ENCODE measurements around the gene GTF2I.
A peak's percentile ranks its signal among the peaks of the same experiment; 100 is the strongest.
"Not testable (repeated sequence)": the region's sequence is repeated elsewhere in the genome, so short reads cannot be mapped to it uniquely, and the experiment has no call there.

The GTF2I gene

DNA sequence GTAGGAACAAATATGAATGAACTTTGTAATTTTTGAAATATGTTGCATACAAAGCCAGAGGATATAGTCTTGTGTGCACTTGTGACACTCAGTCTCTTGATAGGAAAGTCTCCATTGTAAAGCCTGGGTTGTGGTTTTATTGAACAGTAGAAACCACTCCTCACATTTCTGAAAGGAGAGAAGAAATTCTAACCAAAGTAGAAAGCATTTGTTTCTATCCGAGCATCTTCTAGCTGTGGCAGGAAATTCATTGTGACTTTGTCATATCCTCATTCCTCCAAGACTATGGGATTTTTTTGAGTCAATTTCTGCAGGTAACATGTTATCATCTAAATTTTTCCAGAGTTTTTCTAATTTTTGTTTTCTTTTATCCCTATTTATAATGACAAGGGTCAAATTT lies 60.8 kb downstream of the GTF2I start:
- no peak for DNase-seq

DNA sequence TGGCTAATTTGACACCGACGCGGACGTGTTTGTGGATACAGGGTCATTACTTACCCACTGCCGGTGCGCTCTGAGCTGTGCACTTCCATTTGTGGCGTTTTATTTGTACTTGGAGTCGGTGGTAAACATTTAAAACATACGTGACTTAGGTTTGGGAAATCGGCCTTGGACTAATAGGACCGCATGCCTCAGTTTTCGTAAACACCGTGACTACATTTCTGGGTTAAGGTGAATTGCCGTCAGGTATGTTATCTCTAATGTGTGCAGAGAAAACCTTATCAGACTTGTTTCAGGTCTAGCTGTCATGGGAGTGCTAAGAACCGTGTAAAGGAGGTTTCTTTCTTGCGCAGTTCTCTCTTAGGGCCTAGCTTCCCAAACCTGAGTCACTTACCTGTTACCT lies 64.6 kb downstream of the GTF2I start:
- DNase-seq, result peak; percentile 15 to 60

DNA sequence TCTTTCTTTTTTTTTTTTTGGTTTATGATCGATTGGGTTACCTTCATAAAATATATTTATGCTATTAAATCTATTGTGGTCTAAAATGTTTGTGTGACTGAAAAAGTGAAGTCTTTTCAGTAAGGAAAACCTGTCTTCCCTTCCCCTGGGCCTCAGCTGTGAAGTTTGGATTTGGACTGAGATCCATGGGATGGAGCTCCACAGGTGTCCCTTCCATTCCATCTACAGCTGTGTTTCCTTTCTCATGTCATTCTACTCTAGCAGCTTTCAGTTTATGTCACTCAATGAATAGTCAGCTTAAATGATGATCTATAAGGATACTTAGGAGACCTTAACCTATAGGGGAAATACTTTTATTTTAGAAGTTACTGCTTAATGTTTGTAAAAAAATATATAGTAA lies 68.3 kb downstream of the GTF2I start:
- no peak for DNase-seq

DNA sequence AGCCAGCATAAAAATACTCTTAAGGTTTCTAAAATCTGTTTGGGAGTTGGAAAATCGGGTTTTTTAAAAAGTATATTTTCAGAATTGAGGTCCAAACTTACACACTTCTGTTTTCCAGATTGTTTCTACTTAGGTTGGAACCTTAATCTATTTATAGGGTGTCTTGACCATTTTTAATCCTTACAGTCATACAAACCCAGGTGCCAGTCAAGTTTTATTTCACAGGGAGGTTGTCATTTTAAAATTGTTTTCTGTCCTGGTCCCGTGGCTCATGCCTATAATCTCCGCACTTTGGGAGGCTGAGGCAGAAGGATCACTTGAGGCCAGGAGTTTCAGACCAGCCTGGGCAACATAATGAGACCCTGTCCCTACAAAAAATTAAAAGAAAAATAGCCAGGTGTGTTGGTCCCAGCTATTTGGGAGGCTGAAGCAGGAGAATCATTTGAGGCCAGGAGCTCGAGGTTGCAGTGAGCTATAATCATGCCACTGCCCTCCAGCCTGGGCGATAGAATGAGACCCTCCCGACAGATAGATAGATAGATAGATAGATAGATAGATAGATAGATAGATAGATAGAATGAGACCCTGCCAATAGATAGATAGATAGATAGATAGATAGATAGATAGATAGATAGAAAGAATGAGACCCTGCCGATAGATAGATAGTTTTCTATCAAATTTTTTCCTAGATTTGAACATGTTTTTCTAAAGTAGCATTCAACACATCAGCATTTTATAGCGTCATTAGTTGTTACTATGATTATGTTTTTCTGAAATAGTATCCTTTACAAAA lies 69.0 kb downstream of the GTF2I start:
- no peak for DNase-seq

DNA sequence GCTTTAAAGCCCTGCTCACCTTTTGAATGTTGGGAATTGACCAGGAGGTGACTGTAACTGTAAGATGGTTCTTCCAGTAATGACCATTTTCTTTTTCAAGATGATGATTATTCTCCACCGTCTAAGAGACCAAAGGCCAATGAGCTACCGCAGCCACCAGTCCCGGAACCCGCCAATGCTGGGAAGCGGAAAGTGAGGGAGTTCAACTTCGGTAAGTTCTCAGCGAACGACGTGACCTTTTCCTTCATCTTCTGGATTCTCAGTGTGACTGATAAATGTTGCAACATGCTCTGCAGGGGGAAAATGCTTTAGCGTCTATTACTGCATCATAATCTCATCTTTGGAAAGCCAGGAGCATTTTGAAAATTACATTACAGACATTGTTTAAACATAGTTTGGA lies 71.2 kb downstream of the GTF2I start:
- not testable (repeated sequence) for DNase-seq

DNA sequence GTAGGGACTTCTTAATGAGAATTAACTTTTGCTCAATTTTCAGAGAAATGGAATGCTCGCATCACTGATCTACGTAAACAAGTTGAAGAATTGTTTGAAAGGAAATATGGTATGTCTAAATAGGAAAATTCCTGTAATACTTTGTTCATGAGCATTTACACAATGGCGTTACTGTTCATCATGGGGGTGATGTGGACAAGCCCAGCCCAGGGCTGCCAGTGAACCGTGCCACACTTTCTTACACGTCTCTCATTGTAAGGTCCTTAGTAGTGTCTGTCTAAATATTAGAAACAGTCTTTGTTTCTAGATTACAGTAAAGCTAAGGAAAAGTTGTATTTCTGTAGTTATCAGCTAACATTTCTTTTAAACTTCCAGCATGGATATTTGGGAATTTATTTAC lies 72.7 kb downstream of the GTF2I start:
- not testable (repeated sequence) for DNase-seq

DNA sequence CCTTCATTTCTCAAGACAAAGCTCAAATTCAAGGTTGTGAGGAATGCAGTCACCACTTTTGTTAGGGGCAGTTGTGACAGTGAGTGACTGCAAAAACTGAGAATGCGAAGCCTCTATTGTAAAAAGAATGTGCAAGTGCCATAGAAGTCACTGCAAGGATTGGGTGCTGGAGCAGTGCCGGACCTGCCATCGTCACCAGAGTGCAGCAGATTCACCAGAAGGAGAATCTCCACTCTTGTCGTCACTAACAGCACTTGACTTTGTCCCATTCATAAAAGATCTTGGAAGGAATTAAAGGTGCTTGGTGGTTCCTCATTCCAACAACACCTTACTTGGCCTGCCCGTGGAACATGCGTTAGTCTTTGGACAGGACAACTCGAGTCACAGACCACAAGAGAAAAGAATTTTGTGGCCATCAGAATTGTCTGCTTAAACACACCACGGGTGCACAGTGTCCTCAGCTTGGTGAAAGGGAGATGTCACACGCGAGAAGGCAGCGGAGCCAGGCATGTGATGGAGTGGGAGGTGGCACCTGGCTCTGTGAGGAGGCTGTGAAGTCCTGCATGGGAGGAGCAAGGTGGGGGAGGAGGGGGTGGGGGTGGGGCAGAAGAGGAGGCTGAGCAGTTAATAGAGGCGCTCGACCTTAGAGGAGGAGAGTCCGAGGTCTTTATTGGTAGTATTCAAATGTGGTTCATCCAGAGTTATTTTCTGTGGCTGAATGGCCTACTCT lies 82.6 kb downstream of the GTF2I start:
- not testable (repeated sequence) for DNase-seq

DNA sequence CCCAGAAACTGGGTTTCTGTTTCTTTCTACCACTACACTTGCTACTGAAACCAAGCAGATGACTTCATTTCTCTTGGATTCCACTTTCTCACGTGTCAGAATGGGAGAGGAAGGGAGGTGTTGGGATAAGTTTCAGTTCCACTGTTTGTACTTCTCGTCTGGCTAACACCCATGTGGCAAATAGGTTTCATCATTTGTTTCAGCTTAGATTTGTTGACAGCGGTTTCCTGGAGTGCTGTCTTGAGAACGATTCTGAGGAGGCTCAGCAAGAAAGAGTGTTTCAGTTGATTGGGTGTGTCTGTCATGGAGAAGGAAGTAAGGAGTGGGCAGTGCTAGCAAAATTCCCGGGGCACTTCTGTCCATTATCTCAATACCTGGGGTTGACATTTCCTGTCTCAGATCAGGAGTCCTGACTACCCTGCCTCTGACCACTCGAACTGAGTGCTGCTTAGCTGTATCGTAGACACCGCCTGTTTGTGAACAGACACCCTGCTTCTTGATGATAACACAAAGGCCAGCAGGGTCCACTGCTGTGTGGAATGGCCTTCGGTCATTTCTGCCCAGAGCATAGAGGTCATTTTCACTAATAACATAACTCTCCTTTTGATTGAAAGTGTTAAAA lies 86.5 kb downstream of the GTF2I start:
- not testable (repeated sequence) for DNase-seq

DNA sequence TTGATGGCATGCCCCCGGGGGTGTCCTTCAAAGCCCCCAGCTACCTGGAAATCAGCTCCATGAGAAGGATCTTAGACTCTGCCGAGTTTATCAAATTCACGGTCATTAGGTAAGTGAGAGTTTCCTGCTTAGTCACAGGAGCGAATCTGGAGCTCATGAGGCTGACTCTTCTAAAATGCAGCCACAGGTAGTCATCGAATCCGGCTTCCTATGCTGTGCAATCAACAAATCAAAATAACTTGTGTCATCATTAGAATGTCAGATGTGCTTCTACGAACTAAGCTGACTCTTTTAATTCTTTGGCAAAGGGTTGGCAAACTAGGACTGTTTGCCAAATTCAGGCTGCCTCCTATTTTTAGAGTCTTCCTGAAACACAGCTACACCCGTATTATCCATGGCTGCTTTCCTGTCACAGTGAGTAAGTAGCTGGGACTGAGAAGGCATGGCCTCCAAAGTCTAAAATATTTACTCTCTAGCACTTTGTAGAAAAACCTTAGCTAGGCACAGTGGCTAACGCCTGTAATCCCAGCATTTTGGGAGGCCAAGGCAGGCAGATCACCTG lies 96.5 kb downstream of the GTF2I start:
- not testable (repeated sequence) for DNase-seq

DNA sequence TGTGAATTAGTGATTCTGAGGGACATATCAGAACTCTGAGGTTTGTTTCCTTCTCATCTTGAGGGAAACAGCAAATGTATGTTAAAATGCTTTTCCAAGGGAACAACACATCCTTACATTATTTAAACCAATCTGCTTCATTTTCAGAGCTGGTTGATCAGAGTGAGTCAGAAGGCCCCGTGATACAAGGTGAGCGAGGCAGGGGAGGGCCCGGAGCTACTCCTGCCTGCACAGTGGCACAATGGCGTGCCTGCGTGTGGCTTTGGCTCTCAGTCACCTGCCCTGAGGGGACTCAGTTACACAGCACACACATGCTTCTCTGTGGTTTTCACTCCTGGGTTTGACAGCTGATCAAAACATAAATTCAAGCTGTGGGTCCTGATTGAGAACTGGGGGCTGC lies 99.2 kb downstream of the GTF2I start:
- DNase-seq, result not testable (repeated sequence)

DNA sequence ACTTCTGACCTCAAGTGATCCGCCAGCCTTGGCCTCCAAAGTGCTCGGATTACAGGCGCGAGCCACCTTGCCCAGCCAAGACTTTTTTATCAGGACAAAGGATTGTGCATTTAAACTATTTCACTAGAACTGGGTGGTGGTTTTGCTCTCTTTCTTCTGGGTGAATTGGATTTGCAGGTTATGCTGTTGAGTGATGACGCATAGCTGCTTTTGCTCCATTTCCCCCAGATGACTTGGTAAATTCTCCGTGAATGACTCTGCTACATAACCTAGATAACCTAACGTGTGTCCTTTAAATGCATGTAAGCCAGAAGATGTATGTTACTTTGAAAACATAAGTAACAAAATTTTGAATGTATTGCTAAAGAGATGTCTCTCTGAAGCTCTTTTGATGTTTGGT lies 100.8 kb downstream of the GTF2I start:
- DNase-seq, result not testable (repeated sequence)

DNA sequence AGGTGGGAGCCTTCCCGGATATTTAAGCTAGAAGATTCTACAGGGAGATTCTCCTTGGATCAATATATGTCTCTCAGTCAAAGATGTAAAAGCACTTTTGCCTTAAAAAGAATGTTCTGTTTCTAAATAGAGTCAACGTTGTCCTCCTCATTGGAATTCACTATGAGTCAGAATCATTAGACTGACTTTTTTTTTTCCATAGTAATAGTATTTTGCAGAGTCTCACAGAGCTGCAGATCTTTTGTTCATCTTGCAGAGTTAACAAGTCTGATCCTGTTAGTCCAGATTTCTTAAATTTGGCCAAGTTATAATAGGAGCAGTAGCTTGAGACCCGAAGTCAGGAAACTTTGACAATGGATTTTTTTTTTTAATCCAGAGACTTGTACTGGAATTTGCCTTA lies 101.5 kb downstream of the GTF2I start:
- not testable (repeated sequence) for DNase-seq

DNA sequence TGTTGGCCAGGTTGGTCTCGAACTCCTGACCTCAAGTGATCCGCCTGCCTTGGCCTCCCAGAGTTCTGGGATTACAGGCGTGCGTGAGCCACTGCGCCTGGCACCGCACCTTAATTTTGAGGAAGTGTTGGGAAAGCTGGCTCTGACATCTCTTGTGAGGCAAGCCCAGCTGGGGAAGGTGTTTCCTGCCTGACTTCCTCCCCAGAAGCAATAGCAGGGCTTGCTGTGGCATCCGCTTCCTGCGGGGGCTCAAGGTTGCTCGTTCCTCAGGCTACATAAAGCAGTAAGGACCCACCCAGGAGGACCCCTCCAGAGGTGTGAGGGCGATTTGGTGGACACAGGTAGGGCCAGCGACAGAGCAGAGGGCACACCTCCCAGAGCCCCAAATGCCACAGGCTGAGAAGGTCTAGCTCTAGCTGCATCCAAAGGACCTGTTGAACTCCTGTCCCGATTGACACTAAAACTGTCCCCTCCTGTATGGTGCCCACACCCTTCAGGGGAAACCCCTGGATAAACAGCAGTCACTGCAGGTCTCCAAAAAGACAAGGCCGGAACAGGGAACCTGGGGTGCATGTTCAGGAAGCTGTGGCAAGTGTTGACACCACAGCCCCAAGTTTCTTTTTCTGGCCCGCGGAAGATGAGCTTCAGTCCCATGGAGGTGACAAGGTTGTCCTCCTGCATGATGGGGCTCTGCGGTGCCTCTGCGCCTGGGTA lies 107.8 kb downstream of the GTF2I start:
- not testable (repeated sequence) for DNase-seq

DNA sequence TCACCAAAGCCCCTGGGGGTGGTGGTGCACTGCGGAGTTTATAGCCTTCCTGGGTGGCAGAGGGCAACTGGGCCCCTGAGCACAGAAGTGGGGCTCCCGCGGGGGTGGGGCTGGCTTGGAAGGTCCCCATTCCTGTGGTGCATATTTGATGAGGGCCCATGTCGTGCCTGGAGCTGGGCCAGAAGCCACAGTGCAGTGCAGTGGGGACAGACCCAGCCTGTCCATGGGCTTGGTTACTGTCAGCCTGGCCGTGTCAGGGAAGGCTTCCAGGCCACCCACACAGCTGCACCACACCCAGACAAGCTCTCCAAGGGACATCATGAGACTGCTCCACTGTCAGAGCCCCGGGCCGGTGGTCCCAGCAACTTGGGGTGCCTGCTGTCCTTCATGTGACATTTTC lies 109.0 kb downstream of the GTF2I start:
- DNase-seq, result not testable (repeated sequence)

DNA sequence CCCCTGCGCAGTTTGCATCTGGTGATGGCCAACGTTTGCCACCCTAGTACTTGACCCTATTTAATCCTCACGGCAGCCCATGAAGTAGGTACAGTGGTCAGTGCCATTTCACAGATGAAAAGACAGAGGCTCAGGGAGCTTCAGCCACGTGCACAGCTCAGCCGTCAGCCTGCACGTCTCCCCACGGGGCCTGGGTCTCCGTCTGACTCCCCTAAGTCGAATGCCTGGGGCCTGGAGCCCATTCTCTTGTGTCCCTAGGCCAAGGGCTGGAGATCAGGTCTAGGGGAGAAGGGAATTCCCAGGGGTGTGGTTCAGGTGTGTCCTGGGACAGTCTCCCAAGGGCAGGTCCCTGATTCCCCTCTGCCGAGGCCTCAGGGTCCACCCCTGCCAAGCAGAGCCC lies 109.5 kb downstream of the GTF2I start:
- DNase-seq, result not testable (repeated sequence)

DNA sequence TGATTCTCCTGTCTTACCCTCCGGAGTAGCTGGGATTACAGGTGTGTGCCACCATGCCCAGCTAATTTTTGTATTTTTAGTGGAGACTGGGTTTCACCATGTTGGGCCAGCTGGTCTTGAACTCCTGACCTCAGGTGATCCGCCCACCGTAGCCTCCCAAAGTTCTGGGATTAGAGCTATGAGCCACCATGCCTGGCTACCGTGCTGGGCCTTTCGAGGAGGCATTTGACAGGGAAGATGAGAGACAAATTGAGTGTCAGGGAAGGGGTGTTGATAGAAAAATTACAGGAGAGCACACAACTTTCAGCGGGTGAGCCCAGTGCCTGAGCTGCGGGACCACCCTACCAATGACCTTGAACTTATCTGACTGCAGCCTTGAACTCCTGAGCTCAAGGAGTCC lies 112.5 kb downstream of the GTF2I start:
- not testable (repeated sequence) for DNase-seq

DNA sequence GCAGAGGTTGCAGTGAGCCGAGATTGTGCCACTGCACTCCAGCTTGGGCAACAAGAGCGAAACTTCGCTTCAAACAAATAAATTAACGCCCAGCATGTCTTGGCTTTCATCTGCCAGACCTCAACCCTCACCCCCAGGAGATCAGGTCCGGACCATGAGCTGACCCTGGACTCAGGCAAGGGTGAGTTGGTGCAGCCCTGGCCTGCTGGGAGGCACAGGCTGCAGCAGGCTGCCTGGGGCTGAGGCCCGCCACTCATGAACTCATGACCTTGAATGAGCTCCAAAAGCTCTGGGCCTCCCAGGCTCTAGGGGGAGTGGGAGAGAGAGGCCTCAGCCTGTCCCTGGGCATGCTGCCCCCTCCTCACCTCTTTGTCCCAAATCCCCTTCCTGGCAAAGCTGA lies 114.6 kb downstream of the GTF2I start:
- DNase-seq, result not testable (repeated sequence)

DNA sequence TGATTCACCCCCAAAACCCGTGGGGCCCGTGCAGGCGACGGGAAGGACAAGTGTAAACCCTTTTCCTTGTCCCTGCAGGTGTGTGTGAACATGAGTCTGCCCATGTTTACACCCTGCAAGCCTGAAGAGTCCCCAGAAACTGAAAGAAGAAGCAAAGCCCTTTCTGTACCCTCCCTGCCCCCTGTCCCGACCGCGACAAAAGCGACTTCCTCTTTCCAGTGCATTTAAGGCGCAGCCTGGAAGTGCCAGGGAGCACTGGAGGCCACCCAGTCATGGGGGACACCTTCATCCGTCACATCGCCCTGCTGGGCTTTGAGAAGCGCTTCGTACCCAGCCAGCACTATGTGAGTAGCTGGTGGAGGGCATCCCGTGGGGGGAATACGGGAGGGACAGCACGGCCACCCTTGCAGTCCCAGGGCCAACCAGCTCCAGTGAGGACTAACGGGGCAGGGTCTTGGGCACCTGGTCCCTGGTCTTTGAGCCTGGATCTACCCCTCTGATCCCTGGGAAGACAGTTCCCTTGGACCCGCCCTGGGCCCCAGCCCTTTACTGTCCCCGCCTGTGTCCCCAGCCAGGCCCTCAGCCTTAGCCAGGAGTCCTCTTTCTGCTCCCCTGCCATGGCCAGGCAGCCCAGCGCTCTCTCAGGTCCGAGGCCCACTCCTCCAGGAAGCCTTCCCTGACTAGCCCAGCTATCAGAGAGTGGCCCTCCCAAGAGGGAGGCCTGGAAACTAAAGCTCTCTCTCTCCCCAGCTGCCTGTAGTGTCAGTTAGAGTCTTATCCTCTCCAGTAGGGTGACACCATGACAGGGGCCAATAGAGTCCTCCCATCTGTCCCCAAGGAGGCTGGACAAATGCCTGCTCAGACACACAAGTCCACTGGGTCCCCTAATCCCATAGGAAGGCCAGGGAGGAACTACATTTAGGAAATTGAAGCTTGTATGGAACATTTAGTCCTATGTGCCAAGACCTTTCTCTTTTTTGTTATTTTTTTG lies 116.5 kb downstream of the GTF2I start, which contains the start of gene NCF1:
Gene NCF1, plus strand, starts transcription at position 252 of the 991 bp plus-strand sequence. Its CDS starts 21 bp downstream, at position 273.
- DNase-seq, result not testable (repeated sequence)

DNA sequence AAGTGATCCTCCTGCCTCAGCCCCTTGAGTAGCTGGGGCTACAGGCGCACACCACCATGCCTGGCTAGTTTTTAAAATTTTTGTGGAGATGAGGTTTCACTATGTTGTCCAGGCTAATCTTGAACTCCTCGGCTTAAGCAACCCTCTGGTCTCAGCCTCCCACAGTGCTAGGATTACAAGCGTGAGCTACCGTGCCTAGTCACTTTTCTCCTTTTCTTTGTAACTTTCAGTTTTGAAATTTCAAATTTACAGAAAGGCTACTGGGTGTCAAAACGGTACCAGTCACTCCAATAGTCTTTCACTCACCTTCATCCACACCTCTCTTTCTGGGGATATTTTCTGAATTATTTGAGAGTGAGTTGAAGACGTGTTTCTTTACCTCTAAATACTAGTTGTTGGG lies 117.6 kb downstream of the GTF2I start:
- DNase-seq, result not testable (repeated sequence)

DNA sequence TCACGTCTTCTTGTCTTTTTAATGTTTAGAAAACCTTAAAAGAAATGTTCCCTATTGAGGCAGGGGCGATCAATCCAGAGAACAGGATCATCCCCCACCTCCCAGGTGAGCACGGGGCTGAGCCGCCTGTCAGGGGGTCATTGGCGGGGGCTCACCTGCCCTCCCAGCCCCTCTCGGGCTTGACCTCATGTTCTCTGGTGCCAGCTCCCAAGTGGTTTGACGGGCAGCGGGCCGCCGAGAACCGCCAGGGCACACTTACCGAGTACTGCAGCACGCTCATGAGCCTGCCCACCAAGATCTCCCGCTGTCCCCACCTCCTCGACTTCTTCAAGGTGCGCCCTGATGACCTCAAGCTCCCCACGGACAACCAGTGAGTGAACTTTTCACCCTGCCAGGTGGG lies 121.5 kb downstream of the GTF2I start:
- DNase-seq, result not testable (repeated sequence)

DNA sequence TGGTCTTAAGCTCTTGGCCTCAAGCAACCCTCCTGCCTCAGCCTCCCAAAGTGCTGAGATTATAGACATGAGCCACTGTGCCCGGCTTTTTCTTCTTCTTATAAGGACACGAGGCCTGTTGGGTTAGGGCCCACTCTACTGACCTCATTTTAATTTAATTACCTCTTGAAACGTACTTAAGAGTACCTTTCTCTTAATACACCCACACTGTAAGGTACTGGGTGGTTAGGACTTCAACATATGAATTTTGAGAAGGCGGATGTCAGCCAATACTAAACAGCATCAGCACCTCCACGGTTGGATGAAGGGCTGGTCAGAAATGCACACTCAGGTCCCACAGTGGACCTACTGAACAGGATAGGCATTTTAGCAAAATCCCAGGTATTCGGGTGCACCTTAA lies 124.2 kb downstream of the GTF2I start:
- not testable (repeated sequence) for DNase-seq

Data from NCI-H2081 (cell line).